ENCODE data around the gene PPM1L.

GRCh38 chr3:160852856-160853255 is 96.8 kb downstream of the PPM1L start:
- TF ChIP-seq POLR2A (IDR thresholded peaks at IDR 0.05; ENCODE audit: low read length) (no peak), GATA1 (IDR thresholded peaks at IDR 0.05; ENCODE audit: low read depth, low read length) (no peak)

Measured in erythroblast (primary cell).